Adrenal gland (tissue), 5 donors: Measurements from ENCODE around the gene STX3.

ENCODE experiments used
- CTCF ChIP-seq, 6 experiments: fragments of 450-650 bp in 4 of 6; fragments of 200-600 bp in 2 of 6; sonication (generic) in 1 of 6; IDR thresholded peaks; 1 replicate in 5 of 6; 2 replicates in 1 of 6; pipeline versions ENCODE4 v1.5.1 to v1.8.0; 2016 to 2021; ENCODE audit warnings: antibody characterized with exemption in 6 of 6, mild to moderate bottlenecking in 2 of 6, moderate library complexity in 1 of 6
- POLR2A ChIP-seq, 2 donors: fragments of 450-650 bp; IDR thresholded peaks; one replicate each; pipeline ENCODE4 v1.6.1; 2017; ENCODE audit warnings: antibody characterized with exemption in 2 of 2, mild to moderate bottlenecking in 2 of 2, moderate library complexity in 1 of 2
- donor health status: DM: no; HTN: no; CAD: no.

GRCh38 chr11:59727426-59727825 lies 27.8 kb upstream of the STX3 start:
- TF ChIP-seq CTCF (IDR thresholded peaks at IDR 0.05) (no peak), POLR2A (IDR thresholded peaks at IDR 0.05) (no peak)
